ENCODE data around the gene DOK6. TPM values are rescaled to one million over a fixed set of nuclear protein-coding genes. Genes with fewer than 3 reads are reported as not detected.

The DOK6 gene
- total RNA-seq, 2 experiments from 2014 or later, result not detected

GRCh38 chr18:69596345-69596744, 195.7 kb downstream of the DOK6 start:
- Mint-ChIP-seq H3K36me3 (ENCODE audit: low read depth) (no peaks in the 10 kb centered on the region), H3K9me3 (peaks cover 9% of the 10 kb centered on the region), H3K4me1 (ENCODE audit: low read depth) (no peaks in the 10 kb centered on the region), H3K27me3 (no peaks in the 10 kb centered on the region), H3K4me3 (no peak overlapping the region), H3K27ac (no peak overlapping the region)
- no peak for TF ChIP-seq CTCF (IDR thresholded peaks at IDR 0.05)
- H3K36me3 ChIP-seq (ENCODE audit: insufficient read depth, low read length), result no peaks in the 10 kb centered on the region
- no peak for ATAC-seq (ENCODE audit: poor library complexity)
- POLR2A ChIA-PET, result no interaction called here
- intact Hi-C loops (cut with DNase I, micrococcal nuclease), result no loop called here
- DNase-seq, result no peak
- CTCF ChIA-PET, result no interaction called here
- H3K27me3 ChIP-seq (ENCODE audit: control insufficient read depth in 1 of 2, insufficient read depth in 2 of 2, low read length in 2 of 2), result no peaks in the 10 kb centered on the region
- no peaks in the 10 kb centered on the region for H3K4me1 ChIP-seq (ENCODE audit: insufficient read depth, low read length)
- H3K9me3 ChIP-seq (ENCODE audit: control insufficient read depth in 1 of 2, insufficient read depth in 1 of 2, low read length in 2 of 2), result peaks cover 0 to 7% of the 10 kb centered on the region in 2 experiments
- H3K4me3 ChIP-seq (ENCODE audit: low read length), result no peak overlapping the region
- no peak overlapping the region for H3K27ac ChIP-seq (ENCODE audit: low read depth in 1 of 2, low read length in 2 of 2)

- CTCF ChIA-PET, result no interaction called here
- POLR2A ChIA-PET, result no interaction called here
Measured at GRCh38 chr18:69597561-69597960, 196.9 kb downstream of the DOK6 start.

GRCh38 chr18:69599377-69599776, 198.7 kb downstream of the DOK6 start:
- intact Hi-C loops (cut with DNase I, micrococcal nuclease), result no loop called here
- Mint-ChIP-seq H3K4me1 (ENCODE audit: low read depth) (no peaks in the 10 kb centered on the region), H3K36me3 (ENCODE audit: low read depth) (no peaks in the 10 kb centered on the region), H3K9me3 (peaks cover 9% of the 10 kb centered on the region), H3K27ac (no peak overlapping the region), H3K27me3 (peaks cover 4% of the 10 kb centered on the region), H3K4me3 (no peak overlapping the region)
- ATAC-seq (ENCODE audit: poor library complexity) (no peak), DNase-seq (no peak)
- CTCF ChIA-PET, result no interaction called here
- no peak for TF ChIP-seq CTCF (IDR thresholded peaks at IDR 0.05)
- Histone ChIP-seq H3K27ac (ENCODE audit: low read depth in 1 of 2, low read length in 2 of 2) (no peak overlapping the region), H3K9me3 (ENCODE audit: control insufficient read depth in 1 of 2, insufficient read depth in 1 of 2, low read length in 2 of 2) (peaks cover 0 to 7% of the 10 kb centered on the region in 2 experiments), H3K4me3 (ENCODE audit: low read length) (no peak overlapping the region), H3K4me1 (ENCODE audit: insufficient read depth, low read length) (no peaks in the 10 kb centered on the region), H3K36me3 (ENCODE audit: insufficient read depth, low read length) (no peaks in the 10 kb centered on the region), H3K27me3 (ENCODE audit: control insufficient read depth in 1 of 2, insufficient read depth in 2 of 2, low read length in 2 of 2) (no peaks in the 10 kb centered on the region)
- POLR2A ChIA-PET, result no interaction called here

More at GRCh38 chr18:69597561-69597960, 196.9 kb downstream of the DOK6 start:
- Histone ChIP-seq H3K4me3 (ENCODE audit: low read length) (no peak overlapping the region), H3K9me3 (ENCODE audit: control insufficient read depth in 1 of 2, insufficient read depth in 1 of 2, low read length in 2 of 2) (peaks cover 0 to 7% of the 10 kb centered on the region in 2 experiments), H3K27me3 (ENCODE audit: control insufficient read depth in 1 of 2, insufficient read depth in 2 of 2, low read length in 2 of 2) (no peaks in the 10 kb centered on the region), H3K27ac (ENCODE audit: low read depth in 1 of 2, low read length in 2 of 2) (no peak overlapping the region), H3K36me3 (ENCODE audit: insufficient read depth, low read length) (no peaks in the 10 kb centered on the region), H3K4me1 (ENCODE audit: insufficient read depth, low read length) (no peaks in the 10 kb centered on the region)
- Mint-ChIP-seq H3K9me3 (peaks cover 9% of the 10 kb centered on the region), H3K4me1 (ENCODE audit: low read depth) (no peaks in the 10 kb centered on the region), H3K36me3 (ENCODE audit: low read depth) (no peaks in the 10 kb centered on the region), H3K27ac (no peak overlapping the region), H3K4me3 (no peak overlapping the region), H3K27me3 (peaks cover 4% of the 10 kb centered on the region)
- ATAC-seq (ENCODE audit: poor library complexity) (no peak), DNase-seq (no peak)
- no peak for TF ChIP-seq CTCF (IDR thresholded peaks at IDR 0.05)
- intact Hi-C loops (cut with DNase I, micrococcal nuclease), result no loop called here

All from CD4-positive, alpha-beta T cell (primary cell).